KMS-11 (cell line): Measurements from ENCODE around the gene DYNLL2.

Experiments used
- H2AFZ ChIP-seq: fragments of 200-600 bp; sonication (generic); 2 replicates; pipeline ENCODE4 v1.6.1; 2016; ENCODE audit warnings: antibody characterized with exemption, mixed run types, low read depth
- H3K27ac ChIP-seq: fragments of 200-600 bp; sonication (generic); 2 replicates; pipeline ENCODE4 v1.6.1; 2016; ENCODE audit warnings: mild to moderate bottlenecking, mixed run types
- H3K27me3 ChIP-seq: fragments of 200-600 bp; sonication (generic); 2 replicates; pipeline ENCODE4 v1.6.1; 2017; ENCODE audit warnings: mild to moderate bottlenecking, low read depth, mixed run types, moderate library complexity; ENCODE audit not compliant: insufficient read depth
- H3K36me3 ChIP-seq: fragments of 200-600 bp; sonication (generic); 2 replicates; pipeline ENCODE4 v1.6.1; 2017; ENCODE audit warnings: mild to moderate bottlenecking, mixed run types; ENCODE audit not compliant: insufficient read depth
- H3K4me1 ChIP-seq: fragments of 200-600 bp; sonication (generic); 2 replicates; pipeline ENCODE4 v1.6.1; 2016; ENCODE audit warnings: mild to moderate bottlenecking, low read depth, mixed run types; ENCODE audit not compliant: poor library complexity, severe bottlenecking
- H3K4me2 ChIP-seq: fragments of 200-600 bp; sonication (generic); 2 replicates; pipeline ENCODE4 v1.7.0; 2016; ENCODE audit warnings: mild to moderate bottlenecking, mixed run types
- H3K4me3 ChIP-seq: fragments of 200-600 bp; sonication (generic); IDR thresholded peaks from 2 replicates; pipeline ENCODE4 v1.6.1; 2017; ENCODE audit warnings: low read depth, low read length, mixed read lengths; ENCODE audit not compliant: insufficient read depth
- H3K79me2 ChIP-seq: fragments of 200-600 bp; sonication (generic); 2 replicates; pipeline ENCODE4 v1.6.1; 2016; ENCODE audit warnings: low read depth, mixed run types; ENCODE audit not compliant: insufficient read depth
- H3K9ac ChIP-seq: fragments of 200-600 bp; sonication (generic); 2 replicates; pipeline ENCODE4 v1.6.1; 2016; ENCODE audit warnings: mild to moderate bottlenecking, mixed run types
- H4K20me1 ChIP-seq: fragments of 200-600 bp; sonication (generic); 2 replicates; pipeline ENCODE4 v1.6.1; 2016; ENCODE audit warnings: mild to moderate bottlenecking, mixed run types; ENCODE audit not compliant: insufficient read depth
- CTCF ChIP-seq: fragments of 200-600 bp; sonication (generic); conservative IDR thresholded peaks from 2 replicates; pipeline ENCODE4 v1.6.1; 2017; ENCODE audit warnings: low read depth, mild to moderate bottlenecking, antibody characterized with exemption, low read length, moderate library complexity, mixed read lengths

The DYNLL2 gene

GRCh38 chr17:58086953-58087352, 3.7 kb downstream of the DYNLL2 start:
- Histone ChIP-seq H3K79me2 (peaks cover 50% of the 10 kb centered on the region), H3K4me1 (peaks cover 22% of the 10 kb centered on the region), H4K20me1 (peaks cover 42% of the 10 kb centered on the region; the same call in 1 of the 2 replicates), H3K27ac (no peak overlapping the region), H3K27me3 (no peaks in the 10 kb centered on the region), H3K4me3 (no peak overlapping the region), H3K4me2 (no peak overlapping the region), H3K36me3 (no peaks in the 10 kb centered on the region; the same call in 1 of the 2 replicates), H2AFZ (no peak overlapping the region), H3K9ac (no peak overlapping the region)
- TF ChIP-seq CTCF: no peak

GRCh38 chr17:58088624-58089023, 5.4 kb downstream of the DYNLL2 start:
- no peak overlapping the region for H3K27ac ChIP-seq
- no peaks in the 10 kb centered on the region for H3K27me3 ChIP-seq
- no peak overlapping the region for H3K4me3 ChIP-seq
- H3K79me2 ChIP-seq: peaks cover 50% of the 10 kb centered on the region
- no peak overlapping the region for H3K9ac ChIP-seq
- H3K4me1 ChIP-seq: peaks cover 14% of the 10 kb centered on the region
- no peak overlapping the region for H3K4me2 ChIP-seq
- H3K36me3 ChIP-seq: no peaks in the 10 kb centered on the region; the same call in 1 of the 2 replicates
- H4K20me1 ChIP-seq: peaks cover 42% of the 10 kb centered on the region; the same call in 1 of the 2 replicates
- H2AFZ ChIP-seq: no peak overlapping the region
- TF ChIP-seq CTCF: no peak

- no peak overlapping the region for H3K27ac ChIP-seq
- peaks cover 45% of the 10 kb centered on the region for H3K79me2 ChIP-seq
- H4K20me1 ChIP-seq: peaks cover 42% of the 10 kb centered on the region; the same call in 1 of the 2 replicates
- H3K36me3 ChIP-seq: no peaks in the 10 kb centered on the region; the same call in 1 of the 2 replicates
- peaks cover 14% of the 10 kb centered on the region for H3K4me1 ChIP-seq
- H3K4me3 ChIP-seq: no peak overlapping the region
- H3K27me3 ChIP-seq: no peaks in the 10 kb centered on the region
- H2AFZ ChIP-seq: no peak overlapping the region
- H3K9ac ChIP-seq: no peak overlapping the region
- TF ChIP-seq CTCF: no peak
- no peak overlapping the region for H3K4me2 ChIP-seq
These were observed 5.9 kb downstream of the DYNLL2 start for GRCh38 chr17:58089111-58089510.

- no peak overlapping the region for H3K27ac ChIP-seq
- H3K27me3 ChIP-seq: no peaks in the 10 kb centered on the region
- H3K36me3 ChIP-seq: no peaks in the 10 kb centered on the region; the same call in 1 of the 2 replicates
- no peak overlapping the region for H2AFZ ChIP-seq
- H3K4me2 ChIP-seq: no peak overlapping the region
- H3K9ac ChIP-seq: no peak overlapping the region
- H3K79me2 ChIP-seq: peaks cover 25% of the 10 kb centered on the region
- no peak for TF ChIP-seq CTCF
- H3K4me3 ChIP-seq: no peak overlapping the region
- H4K20me1 ChIP-seq: peaks cover 22% of the 10 kb centered on the region; the same call in 1 of the 2 replicates
- peaks cover under 1% of the 10 kb centered on the region for H3K4me1 ChIP-seq
These were observed 7.9 kb downstream of the DYNLL2 start for GRCh38 chr17:58091024-58091567.
